ENCODE data around the gene EID2. TPM values are rescaled to one million over a fixed set of nuclear protein-coding genes. Genes with fewer than 3 reads are reported as not detected.

The EID2 gene
- polyA plus RNA-seq, 1 donor (not counting 4 experiments of a cell fraction or from before 2014, with no cell fraction given): 12.9 TPM

DNA sequence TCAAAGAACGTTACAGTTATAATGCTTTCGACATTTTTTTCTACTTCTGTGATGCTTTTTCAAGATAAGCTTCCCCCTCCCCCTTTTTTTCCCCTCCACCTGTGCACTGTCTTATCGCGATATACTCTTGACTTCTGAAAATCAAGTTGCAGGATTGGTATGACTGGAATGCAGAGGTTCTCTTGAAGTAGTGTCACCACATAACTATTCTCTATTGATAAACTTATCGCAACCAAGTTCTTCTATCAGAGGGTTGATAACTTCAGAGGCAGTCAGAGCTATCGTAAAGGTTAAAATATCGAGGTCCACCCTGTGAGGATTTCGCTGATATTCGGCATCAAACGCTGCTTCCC is 820 bp downstream of the EID2 start:
- Histone ChIP-seq H3K79me2 (ENCODE audit: control insufficient read depth, insufficient read depth, low read length) (peaks cover 21% of the 10 kb centered on the region), H3K27ac (ENCODE audit: control insufficient read depth, insufficient read depth, low read length) (peak overlapping the region; percentile 87), H3K9me1 (ENCODE audit: control insufficient read depth, extremely low read depth, insufficient read depth, low read length) (no peaks in the 10 kb centered on the region), H3K4me3 (ENCODE audit: control insufficient read depth in 2 of 3, extremely low read depth in 1 of 3, insufficient read depth in 2 of 3, low read depth in 1 of 3, low read length in 3 of 3) (peak overlapping the region; percentile 74 to 93 (median 82)), H4K20me1 (ENCODE audit: control insufficient read depth, extremely low read depth, insufficient read depth, low read length) (no peaks in the 10 kb centered on the region), H3K4me2 (ENCODE audit: control insufficient read depth, extremely low read depth, insufficient read depth, low read depth, low read length) (peak overlapping the region; percentile 90), H3K4me1 (ENCODE audit: control insufficient read depth, extremely low read depth, insufficient read depth, low read length) (peaks cover 35% of the 10 kb centered on the region), H3K36me3 (ENCODE audit: control insufficient read depth in 2 of 2, extremely low read depth in 1 of 2, insufficient read depth in 2 of 2, low read length in 2 of 2) (no peaks in the 10 kb centered on the region), H2AFZ (ENCODE audit: control insufficient read depth, low read length) (peak overlapping the region; percentile 91), H3K9ac (ENCODE audit: control insufficient read depth, extremely low read depth, insufficient read depth, low read length) (peak overlapping the region; percentile 90), H3K27me3 (ENCODE audit: control insufficient read depth, extremely low read depth, insufficient read depth, low read length) (no peaks in the 10 kb centered on the region), H3K9me3 (ENCODE audit: control insufficient read depth, low read depth, low read length) (no peaks in the 10 kb centered on the region)
- FAIRE-seq: no peak
- dilution Hi-C loops (cut with MboI; ENCODE audit: extremely low pct_ligation_motif_present, low sequenced_read_pairs): no loop called here
- TF ChIP-seq EZH2 (IDR thresholded peaks at IDR 0.05; ENCODE audit: low read length): no peak
- TF ChIP-seq, protein P1, sequence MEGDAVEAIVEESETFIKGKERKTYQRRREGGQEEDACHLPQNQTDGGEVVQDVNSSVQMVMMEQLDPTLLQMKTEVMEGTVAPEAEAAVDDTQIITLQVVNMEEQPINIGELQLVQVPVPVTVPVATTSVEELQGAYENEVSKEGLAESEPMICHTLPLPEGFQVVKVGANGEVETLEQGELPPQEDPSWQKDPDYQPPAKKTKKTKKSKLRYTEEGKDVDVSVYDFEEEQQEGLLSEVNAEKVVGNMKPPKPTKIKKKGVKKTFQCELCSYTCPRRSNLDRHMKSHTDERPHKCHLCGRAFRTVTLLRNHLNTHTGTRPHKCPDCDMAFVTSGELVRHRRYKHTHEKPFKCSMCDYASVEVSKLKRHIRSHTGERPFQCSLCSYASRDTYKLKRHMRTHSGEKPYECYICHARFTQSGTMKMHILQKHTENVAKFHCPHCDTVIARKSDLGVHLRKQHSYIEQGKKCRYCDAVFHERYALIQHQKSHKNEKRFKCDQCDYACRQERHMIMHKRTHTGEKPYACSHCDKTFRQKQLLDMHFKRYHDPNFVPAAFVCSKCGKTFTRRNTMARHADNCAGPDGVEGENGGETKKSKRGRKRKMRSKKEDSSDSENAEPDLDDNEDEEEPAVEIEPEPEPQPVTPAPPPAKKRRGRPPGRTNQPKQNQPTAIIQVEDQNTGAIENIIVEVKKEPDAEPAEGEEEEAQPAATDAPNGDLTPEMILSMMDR (optimal IDR thresholded peaks at IDR 0.05 in 1 of 3, IDR thresholded peaks at IDR 0.05 in 1 of 3, conservative IDR thresholded peaks at IDR 0.05 in 1 of 3; ENCODE audit: extremely low read depth in 1 of 3, insufficient read depth in 2 of 3, low read length in 3 of 3): no peak
- DNase-seq (ENCODE audit: low read depth, low spot score): no peak

DNA sequence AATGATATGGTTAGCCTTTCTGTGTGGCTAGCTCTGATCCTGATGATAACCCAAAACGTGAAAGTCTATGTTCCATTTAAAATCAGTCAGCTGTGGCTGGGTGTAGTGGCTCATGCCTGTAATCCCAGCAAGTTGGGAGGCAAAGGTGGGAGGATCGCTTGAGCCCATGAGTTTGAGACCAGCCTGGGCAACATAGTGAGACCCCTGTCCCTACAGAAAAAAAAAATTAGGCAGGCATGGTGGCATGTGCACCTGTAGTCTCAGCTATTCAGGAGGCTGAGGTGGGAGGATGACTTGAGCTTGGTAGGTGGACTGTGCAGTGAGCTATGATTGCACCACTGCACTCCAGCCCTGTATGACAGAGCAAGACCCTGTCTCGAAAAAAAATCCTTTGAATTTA is 6.2 kb downstream of the EID2 start:
- dilution Hi-C loops (cut with MboI; ENCODE audit: extremely low pct_ligation_motif_present, low sequenced_read_pairs): no loop called here
- Histone ChIP-seq H3K27ac (ENCODE audit: control insufficient read depth, insufficient read depth, low read length) (no peak overlapping the region), H2AFZ (ENCODE audit: control insufficient read depth, low read length) (no peak overlapping the region), H3K27me3 (ENCODE audit: control insufficient read depth, extremely low read depth, insufficient read depth, low read length) (no peaks in the 10 kb centered on the region), H3K36me3 (ENCODE audit: control insufficient read depth in 2 of 2, extremely low read depth in 1 of 2, insufficient read depth in 2 of 2, low read length in 2 of 2) (no peaks in the 10 kb centered on the region), H4K20me1 (ENCODE audit: control insufficient read depth, extremely low read depth, insufficient read depth, low read length) (no peaks in the 10 kb centered on the region), H3K9me1 (ENCODE audit: control insufficient read depth, extremely low read depth, insufficient read depth, low read length) (no peaks in the 10 kb centered on the region), H3K9me3 (ENCODE audit: control insufficient read depth, low read depth, low read length) (no peaks in the 10 kb centered on the region), H3K79me2 (ENCODE audit: control insufficient read depth, insufficient read depth, low read length) (peaks cover 23% of the 10 kb centered on the region), H3K4me2 (ENCODE audit: control insufficient read depth, extremely low read depth, insufficient read depth, low read depth, low read length) (no peak overlapping the region), H3K4me3 (ENCODE audit: control insufficient read depth in 2 of 3, extremely low read depth in 1 of 3, insufficient read depth in 2 of 3, low read depth in 1 of 3, low read length in 3 of 3) (no peak overlapping the region), H3K4me1 (ENCODE audit: control insufficient read depth, extremely low read depth, insufficient read depth, low read length) (peaks cover 13% of the 10 kb centered on the region), H3K9ac (ENCODE audit: control insufficient read depth, extremely low read depth, insufficient read depth, low read length) (no peak overlapping the region)
- TF ChIP-seq EZH2 (IDR thresholded peaks at IDR 0.05; ENCODE audit: low read length): no peak
- TF ChIP-seq, protein P1 (optimal IDR thresholded peaks at IDR 0.05 in 1 of 3, IDR thresholded peaks at IDR 0.05 in 1 of 3, conservative IDR thresholded peaks at IDR 0.05 in 1 of 3; ENCODE audit: extremely low read depth in 1 of 3, insufficient read depth in 2 of 3, low read length in 3 of 3): no peak
- DNase-seq (ENCODE audit: low read depth, low spot score) (no peak), FAIRE-seq (no peak)
